ENCODE measurements around the gene CHCHD4.

The CHCHD4 gene

DNA sequence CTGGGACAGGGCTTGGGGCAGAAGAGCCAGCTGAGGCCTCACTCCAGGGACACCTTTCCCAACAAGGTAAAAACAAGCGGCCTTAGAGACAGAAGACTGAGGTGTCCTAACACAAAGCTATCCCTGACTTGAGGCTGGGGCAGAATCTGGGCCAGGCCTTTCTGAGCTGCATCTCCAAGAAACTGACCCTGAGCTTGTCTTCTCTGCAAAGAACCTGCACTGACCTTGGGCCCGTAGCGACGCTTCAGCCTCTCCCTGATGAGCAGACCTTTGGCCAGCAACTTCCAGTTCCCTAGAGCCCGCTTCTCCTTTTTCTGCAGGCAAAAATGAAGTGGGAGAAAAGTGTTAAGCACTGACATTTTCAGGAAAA is 22.4 kb upstream of the CHCHD4 start:
- Histone ChIP-seq H3K27ac (no peak overlapping the region), H3K36me3 (ENCODE audit: insufficient read depth, low read length) (no peaks in the 10 kb centered on the region; the same call in 1 of the 2 replicates), H3K9me3 (ENCODE audit: low read depth, low read length) (no peaks in the 10 kb centered on the region), H3K9ac (ENCODE audit: insufficient read length) (no peak overlapping the region), H3K4me3 (no peak overlapping the region)
- DNase-seq (ENCODE audit: low read depth, low spot score) = no peak
- no peak for TF ChIP-seq EZH2 (IDR thresholded peaks at IDR 0.05)
- TF ChIP-seq FOXP2 (optimal IDR thresholded peaks at IDR 0.05; ENCODE audit: control extremely low read depth, extremely low read length, insufficient read depth) = no peak
- TF ChIP-seq POLR2AphosphoS5 (IDR thresholded peaks at IDR 0.05; ENCODE audit: borderline replicate concordance, low read depth, low read length) = no peak

DNA sequence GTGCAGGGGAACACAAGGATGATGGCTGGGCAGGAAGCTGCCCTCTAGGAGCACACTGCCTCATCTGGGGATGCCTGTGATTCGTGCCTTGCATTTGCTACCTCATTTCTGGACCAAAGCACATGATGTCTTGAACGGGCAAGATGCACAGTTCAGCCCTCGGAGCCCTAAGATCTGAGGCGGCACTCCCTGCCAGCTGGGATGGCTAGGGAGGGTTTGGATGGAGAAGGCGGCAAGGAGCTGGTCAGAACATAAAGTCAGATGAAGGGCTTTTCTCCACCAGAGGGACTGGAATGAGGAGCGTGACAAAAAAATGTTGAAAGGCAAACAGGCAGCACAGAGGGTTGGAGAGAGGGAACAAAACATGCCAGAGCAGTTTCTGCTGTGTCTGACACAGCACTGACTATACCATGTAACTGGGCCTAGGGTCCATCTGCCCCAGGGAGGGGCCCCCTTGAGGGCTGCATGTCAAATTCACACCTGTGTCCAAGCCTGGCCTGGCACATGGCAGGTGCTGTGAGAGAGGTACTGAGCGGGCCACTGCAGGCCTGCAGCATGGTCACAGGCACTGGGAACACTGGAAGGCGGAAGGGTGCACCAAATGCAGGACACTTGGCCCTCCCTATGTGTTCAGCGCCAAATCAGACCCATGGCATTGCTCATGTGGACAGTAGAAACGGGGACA is 21.9 kb upstream of the CHCHD4 start:
- no peak for DNase-seq (ENCODE audit: low read depth, low spot score)
- TF ChIP-seq FOXP2 (optimal IDR thresholded peaks at IDR 0.05; ENCODE audit: control extremely low read depth, extremely low read length, insufficient read depth) (no peak), POLR2AphosphoS5 (IDR thresholded peaks at IDR 0.05; ENCODE audit: borderline replicate concordance, low read depth, low read length) (no peak), EZH2 (IDR thresholded peaks at IDR 0.05) (no peak)
- H3K27ac ChIP-seq = no peak overlapping the region
- H3K9ac ChIP-seq (ENCODE audit: insufficient read length) = no peak overlapping the region
- no peaks in the 10 kb centered on the region for H3K9me3 ChIP-seq (ENCODE audit: low read depth, low read length)
- no peak overlapping the region for H3K4me3 ChIP-seq
- H3K36me3 ChIP-seq (ENCODE audit: insufficient read depth, low read length) = no peaks in the 10 kb centered on the region; the same call in 1 of the 2 replicates

DNA sequence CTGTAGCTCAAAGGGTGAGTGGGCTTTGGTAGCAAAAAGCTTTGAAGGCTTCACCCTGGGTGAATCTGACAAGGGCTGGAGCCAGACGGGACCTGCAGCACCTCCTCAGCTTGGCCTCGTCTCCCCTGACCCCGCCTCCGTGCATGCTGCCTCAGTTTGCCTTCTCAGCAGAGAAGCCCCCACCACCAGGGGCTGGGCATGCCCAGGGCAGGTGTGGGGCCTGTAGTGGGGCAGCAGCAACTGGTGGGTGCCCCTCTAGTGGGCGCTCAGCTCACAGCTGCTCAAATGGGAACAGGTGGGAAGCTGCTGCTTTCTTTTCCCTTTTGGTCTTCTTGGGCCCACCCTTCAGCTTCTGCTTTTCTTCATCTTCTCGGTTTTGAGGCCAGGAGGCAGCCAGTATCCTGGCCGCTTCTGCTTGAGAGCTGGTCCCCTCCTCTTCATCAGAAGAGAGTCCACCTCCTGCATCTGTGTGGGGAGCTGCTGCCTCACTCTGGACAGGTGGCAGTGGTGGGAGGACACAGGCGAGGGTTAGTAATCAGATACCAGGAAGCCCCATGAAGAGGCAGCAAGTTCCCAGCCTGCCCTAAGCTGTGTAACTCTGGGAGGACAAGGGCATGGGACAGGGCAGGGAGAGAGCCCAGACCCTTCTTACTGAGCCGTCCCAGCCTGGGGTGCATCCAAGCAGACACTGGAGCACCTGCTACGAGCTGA is 21.2 kb upstream of the CHCHD4 start:
- TF ChIP-seq FOXP2 (optimal IDR thresholded peaks at IDR 0.05; ENCODE audit: control extremely low read depth, extremely low read length, insufficient read depth) = no peak
- TF ChIP-seq POLR2AphosphoS5 (IDR thresholded peaks at IDR 0.05; ENCODE audit: borderline replicate concordance, low read depth, low read length) = no peak
- no peak overlapping the region for H3K27ac ChIP-seq
- no peak overlapping the region for H3K9ac ChIP-seq (ENCODE audit: insufficient read length)
- H3K4me3 ChIP-seq = no peak overlapping the region
- DNase-seq (ENCODE audit: low read depth, low spot score) = no peak
- H3K36me3 ChIP-seq (ENCODE audit: insufficient read depth, low read length) = no peaks in the 10 kb centered on the region; the same call in 1 of the 2 replicates
- no peaks in the 10 kb centered on the region for H3K9me3 ChIP-seq (ENCODE audit: low read depth, low read length)

DNA sequence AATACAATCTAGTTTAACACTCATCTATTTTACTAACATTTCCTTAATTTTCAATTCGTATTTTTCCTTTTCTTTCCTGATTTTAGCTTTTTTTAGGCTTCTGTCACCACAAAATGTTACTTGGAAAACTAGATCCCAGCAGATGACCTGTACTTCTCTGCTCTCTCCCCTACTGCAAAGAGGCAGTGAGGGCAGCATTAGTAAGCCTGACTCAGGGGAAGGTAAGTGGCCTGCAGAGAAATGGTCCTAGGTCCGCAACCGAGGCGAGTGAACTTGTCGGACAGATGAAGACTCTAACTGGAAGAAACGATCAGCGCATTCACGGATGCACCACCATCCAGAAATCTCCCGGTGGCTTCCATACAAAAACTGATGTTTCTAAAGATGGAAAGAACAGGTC is 20.6 kb upstream of the CHCHD4 start:
- Histone ChIP-seq H3K9ac (ENCODE audit: insufficient read length) (peak overlapping the region; percentile 51), H3K9me3 (ENCODE audit: low read depth, low read length) (no peaks in the 10 kb centered on the region), H3K4me3 (no peak overlapping the region), H3K27ac (peak overlapping the region; percentile 88), H3K36me3 (ENCODE audit: insufficient read depth, low read length) (no peaks in the 10 kb centered on the region; the same call in 1 of the 2 replicates)
- no peak for DNase-seq (ENCODE audit: low read depth, low spot score)
- TF ChIP-seq EZH2 (IDR thresholded peaks at IDR 0.05) = no peak
- no peak for TF ChIP-seq POLR2AphosphoS5 (IDR thresholded peaks at IDR 0.05; ENCODE audit: borderline replicate concordance, low read depth, low read length)
- no peak for TF ChIP-seq FOXP2 (optimal IDR thresholded peaks at IDR 0.05; ENCODE audit: control extremely low read depth, extremely low read length, insufficient read depth)

DNA sequence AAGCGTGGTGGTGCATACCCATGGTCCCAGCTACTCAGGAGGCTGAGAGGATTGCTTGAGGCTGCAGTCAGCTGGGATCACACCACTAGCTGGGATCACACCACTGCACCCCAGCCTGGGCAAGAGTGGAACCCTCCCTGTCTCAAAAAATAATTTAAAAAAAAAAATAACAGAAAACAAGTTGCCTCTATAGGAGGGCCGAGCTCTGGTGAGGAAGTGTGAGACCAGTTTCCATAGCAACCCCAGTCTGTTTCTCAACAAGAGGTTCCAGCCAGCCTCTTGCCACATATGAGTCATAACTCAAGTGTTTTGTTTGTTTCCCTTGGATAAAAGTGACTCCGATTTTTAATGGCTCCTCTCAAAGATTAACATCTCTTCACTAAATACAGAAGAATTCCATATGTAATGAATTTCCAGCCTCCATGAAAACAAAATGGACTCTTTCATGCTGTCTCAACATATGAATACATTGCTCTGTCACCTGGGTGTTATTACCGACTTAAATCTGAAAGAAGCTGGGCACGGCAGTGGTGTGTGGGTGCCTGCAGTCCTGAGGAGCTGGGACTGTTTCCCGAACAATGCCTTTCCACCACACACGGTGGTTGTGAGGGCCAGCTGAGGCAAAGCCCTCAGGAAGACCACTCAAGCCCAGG is 19.9 kb upstream of the CHCHD4 start:
- 0 out of 2 replicates have a peak overlapping the region, but pooled peaks have one; percentile 9 for H3K4me3 ChIP-seq
- DNase-seq (ENCODE audit: low read depth, low spot score) = peak; percentile 51
- no peaks in the 10 kb centered on the region for H3K9me3 ChIP-seq (ENCODE audit: low read depth, low read length)
- peak overlapping the region; percentile 88 for H3K27ac ChIP-seq
- TF ChIP-seq FOXP2 (optimal IDR thresholded peaks at IDR 0.05; ENCODE audit: control extremely low read depth, extremely low read length, insufficient read depth) = no peak
- TF ChIP-seq EZH2 (IDR thresholded peaks at IDR 0.05) = no peak
- peak overlapping the region; percentile 51 for H3K9ac ChIP-seq (ENCODE audit: insufficient read length)
- H3K36me3 ChIP-seq (ENCODE audit: insufficient read depth, low read length) = no peaks in the 10 kb centered on the region; the same call in 1 of the 2 replicates

DNA sequence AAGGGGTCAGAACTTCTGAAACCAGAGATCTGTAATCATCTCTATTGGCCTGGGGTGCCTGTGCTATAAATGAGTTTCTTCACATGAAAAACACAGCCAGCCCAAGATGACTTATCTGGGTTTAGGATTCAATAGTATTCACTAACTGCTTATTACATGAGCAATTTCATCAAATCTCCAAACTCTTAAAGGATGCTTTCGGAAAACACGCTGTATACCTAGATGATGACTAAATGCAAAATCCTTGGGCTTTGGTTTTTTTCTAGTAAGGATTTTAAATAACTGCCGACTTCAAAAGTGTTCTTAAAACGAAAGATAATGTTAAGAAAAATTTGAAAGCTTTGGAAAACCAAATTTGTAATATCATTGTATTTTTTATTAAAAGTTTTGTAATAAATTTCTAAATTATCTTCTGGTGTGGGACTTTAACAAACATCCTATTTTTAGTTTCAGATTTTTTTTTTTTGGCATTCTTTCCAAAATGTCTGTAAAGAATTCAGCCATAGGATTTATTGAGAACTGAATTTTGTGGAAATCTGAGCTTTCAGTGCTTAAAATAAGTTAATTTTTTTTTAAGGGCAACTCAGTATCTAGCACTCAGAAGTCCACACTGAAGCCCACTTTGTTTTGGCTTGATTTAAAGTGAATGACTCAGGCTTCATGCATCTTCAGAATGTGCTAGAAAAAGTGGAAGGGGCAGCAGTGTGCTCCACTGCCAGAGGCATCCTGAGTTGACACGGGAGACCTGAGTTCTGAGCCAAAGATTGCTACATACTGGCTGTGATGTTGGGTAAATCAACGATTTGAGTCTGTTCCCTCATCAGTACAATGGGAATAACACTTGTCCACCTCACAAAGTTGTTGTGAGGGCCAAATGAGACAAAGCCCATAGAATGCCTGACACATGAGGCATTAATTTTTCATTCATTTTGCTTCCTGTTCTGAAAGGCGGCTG is 18.9 kb upstream of the CHCHD4 start:
- no peak for DNase-seq (ENCODE audit: low read depth, low spot score)
- H3K4me3 ChIP-seq = no peak overlapping the region
- H3K9ac ChIP-seq (ENCODE audit: insufficient read length) = no peak overlapping the region
- no peaks in the 10 kb centered on the region for H3K9me3 ChIP-seq (ENCODE audit: low read depth, low read length)
- TF ChIP-seq EZH2 (IDR thresholded peaks at IDR 0.05) = no peak
- H3K27ac ChIP-seq = peak overlapping the region; percentile 88; the same call in 1 of the 2 replicates
- H3K36me3 ChIP-seq (ENCODE audit: insufficient read depth, low read length) = no peaks in the 10 kb centered on the region; the same call in 1 of the 2 replicates

DNA sequence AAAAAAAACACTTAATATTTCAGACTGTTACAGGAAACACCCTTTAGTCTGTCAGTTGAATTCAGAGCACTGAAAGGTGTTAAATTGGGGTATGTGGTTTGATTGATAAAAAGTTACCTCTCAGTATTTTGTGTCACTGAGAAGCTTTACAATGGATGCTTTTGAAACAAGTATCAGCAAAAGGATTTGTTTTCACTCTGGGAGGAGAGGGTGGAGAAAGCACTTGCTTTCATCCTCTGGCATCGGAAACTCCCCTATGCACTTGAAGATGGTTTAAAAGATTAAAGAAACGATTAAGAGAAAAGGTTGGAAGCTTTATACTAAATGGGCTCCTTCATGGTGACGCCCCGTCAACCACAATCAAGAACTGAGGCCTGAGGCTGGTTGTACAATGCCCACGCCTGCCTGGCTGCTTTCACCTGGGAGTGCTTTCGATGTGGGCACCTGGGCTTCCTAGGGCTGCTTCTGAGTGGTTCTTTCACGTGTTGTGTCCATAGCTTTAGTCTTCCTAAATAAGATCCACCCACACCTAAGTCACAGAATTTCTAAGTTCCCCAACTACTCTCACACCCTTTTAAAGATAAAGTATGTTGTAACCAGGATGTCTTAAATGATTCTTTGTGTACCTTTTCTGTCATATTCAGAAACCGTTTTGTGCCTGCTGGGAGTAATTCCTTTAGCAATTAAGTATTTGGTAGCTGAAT is 18.0 kb upstream of the CHCHD4 start:
- DNase-seq (ENCODE audit: low read depth, low spot score) = no peak
- Histone ChIP-seq H3K9ac (ENCODE audit: insufficient read length) (no peak overlapping the region), H3K9me3 (ENCODE audit: low read depth, low read length) (no peaks in the 10 kb centered on the region), H3K27ac (no peak overlapping the region), H3K36me3 (ENCODE audit: insufficient read depth, low read length) (no peaks in the 10 kb centered on the region; the same call in 1 of the 2 replicates), H3K4me3 (no peak overlapping the region)
- TF ChIP-seq POLR2AphosphoS5 (IDR thresholded peaks at IDR 0.05; ENCODE audit: borderline replicate concordance, low read depth, low read length) = no peak
- no peak for TF ChIP-seq FOXP2 (optimal IDR thresholded peaks at IDR 0.05; ENCODE audit: control extremely low read depth, extremely low read length, insufficient read depth)
- TF ChIP-seq EZH2 (IDR thresholded peaks at IDR 0.05) = no peak
